NCI-H526 (cell line): ENCODE results near the gene SH3BP4.

Experiments used
- DNase-seq, 2 experiments: peaks; one replicate each; lab custom pipeline; 2025; lab: John Stamatoyannopoulos, UW

The SH3BP4 gene

DNA sequence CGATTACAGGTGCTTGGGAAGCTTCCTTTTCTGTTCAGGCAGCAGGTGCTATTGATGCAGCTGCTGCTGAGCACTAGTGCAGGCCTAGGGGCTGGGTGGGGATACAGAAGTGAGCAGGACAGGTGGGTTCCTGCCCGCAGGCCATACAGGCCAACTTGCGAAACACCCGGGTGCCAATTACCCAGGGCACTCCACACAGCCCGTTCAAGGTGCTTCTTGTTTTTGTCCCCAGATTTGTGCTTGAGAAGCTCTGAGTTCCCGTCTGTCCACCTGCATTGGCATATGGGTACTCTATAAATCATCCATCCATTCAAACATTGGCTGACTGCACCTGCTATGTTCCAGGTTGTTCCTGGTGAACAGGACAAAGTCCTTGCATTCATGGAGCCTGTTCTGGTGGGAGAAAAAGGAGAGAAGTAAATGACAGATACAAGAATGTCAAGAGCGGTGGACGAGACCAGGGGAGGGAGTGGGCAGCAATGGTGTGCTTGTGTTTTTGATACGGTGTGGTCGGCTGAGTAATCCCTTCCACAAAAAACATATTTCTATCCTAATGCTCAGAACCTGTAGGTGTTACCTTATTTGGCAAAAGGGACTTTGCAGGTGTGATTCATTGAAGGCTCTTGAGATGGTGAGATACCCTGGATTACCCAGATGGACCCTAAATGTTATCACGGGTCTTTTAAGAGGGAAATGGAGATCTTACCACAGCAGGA lies 31.4 kb downstream of the SH3BP4 start:
- DNase-seq, result peak; percentile 57 to 82

DNA sequence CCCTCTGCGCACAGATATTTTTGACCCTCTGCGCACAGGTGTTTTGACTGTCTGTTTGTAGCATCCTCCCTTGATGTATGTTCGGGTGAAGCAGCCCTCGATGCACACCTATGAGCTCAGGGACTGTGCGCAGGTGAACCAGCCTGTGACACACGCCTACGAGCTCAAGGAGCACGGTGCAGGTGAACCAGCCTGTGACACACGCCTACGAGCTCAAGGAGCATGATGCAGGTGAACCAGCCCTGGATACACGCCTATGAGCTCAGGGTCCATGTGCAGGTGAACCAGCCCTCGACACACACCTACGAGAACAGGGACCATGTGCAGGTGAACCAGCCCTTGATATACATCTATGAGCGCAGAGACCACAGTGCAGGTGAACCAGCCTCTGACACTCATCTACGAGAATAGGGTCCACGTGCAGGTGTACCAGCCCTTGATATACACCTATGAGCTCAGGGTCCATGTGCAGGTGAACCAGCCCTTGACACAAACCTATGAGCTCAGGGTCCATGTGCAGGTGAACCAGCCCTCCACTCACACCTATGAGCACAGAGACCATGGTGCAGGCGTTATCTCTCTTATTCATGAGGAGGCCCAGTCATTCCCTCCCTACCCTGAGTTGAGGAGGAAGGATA lies 33.9 kb downstream of the SH3BP4 start:
- DNase-seq, result no peak

DNA sequence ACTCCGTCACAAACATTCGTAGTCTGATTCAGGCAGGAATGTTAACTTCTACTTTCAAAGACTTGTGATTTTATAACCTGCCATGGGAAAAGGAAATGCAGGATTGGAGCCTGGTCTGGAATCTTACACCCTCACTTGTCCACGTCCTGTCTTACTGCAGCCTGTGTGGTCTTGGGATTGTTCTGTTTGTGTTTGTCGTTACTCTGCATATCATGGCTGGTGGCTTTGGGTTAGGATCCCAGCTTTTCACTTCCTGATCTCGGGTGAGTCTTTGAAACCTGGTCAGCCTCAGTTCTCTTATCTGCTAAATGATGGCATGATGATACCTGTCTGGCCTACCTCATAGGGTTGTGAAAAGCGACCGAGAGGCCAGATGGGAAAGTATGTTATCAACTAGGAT lies 34.6 kb downstream of the SH3BP4 start:
- DNase-seq, result no peak

DNA sequence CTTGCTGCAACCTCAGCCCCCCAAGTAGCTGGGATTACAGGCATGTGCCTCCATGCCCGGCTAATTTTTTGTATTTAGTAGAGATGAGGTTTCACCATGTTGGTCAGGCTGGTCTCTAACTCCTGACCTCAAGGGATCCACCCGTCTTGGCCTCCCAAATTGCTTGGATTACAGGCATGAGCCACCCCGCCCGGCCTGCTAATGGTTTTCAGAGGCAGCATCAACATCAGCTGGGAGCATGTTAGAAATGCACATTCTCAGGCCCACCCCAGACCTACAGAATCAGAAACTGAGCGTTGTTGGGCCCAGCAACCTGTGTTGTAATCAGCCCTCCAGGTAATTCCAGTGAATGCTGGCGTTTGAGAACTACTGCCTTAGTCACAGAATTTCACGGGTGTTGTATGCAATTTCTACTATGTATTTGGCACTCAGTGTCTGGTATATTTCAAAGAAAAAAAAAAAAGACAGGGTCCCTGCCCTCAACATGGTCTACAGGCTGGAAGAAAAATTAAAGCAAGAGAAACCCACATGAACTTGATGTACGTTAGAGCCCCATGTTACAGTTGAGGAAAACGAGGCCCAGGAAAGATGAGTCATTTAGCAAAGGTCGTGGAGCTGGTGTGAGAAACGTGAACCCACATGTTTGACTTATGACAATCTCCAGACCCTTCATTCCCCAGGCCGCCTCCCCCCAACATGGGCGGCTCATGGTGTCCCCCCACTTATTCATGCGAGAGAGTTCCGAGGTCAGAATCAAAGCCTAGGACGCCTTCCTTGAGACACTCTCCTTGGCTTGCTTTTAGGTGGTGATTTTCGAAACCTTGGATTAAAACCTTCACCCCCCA lies 35.3 kb downstream of the SH3BP4 start:
- DNase-seq, result no peak

DNA sequence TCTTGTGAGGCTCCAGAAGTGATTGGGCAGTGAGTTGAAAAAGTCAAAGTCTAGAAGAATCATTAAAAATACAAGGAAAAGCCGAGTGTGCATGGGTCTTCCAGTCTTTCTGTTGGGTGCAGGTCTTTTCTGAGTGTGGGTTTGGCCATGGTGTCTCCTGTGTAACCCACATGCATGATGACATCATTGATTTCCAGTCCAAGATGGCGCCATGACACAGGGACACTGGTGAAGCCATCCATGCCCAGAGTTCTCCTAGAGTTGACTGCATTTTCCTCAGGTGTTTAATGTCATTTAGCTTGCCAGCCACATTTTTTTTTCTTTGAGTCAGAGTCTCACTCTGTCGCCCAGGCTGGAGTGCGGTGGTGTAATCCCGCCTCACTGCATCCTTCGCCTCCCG lies 35.9 kb downstream of the SH3BP4 start:
- no peak for DNase-seq

DNA sequence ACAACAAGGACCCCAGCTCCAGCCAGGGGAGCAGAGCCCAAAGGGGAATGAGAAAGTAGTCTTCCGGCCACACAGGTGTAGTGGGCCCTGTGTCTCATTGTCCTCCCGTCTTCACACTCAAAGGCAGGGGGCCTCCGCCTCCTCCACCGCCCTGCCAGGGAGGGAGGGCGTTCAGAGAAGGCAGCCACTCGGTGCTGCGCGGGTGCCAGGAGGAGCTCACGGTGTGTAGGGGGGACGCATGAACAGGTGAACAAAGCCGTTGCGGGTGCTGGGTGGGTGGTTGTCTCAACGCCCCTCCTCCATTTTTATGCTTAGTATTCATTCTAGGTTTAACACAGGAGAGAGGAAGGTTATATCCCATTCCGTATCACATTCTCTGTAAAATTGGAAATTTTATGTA lies 36.7 kb downstream of the SH3BP4 start:
- DNase-seq, result no peak

DNA sequence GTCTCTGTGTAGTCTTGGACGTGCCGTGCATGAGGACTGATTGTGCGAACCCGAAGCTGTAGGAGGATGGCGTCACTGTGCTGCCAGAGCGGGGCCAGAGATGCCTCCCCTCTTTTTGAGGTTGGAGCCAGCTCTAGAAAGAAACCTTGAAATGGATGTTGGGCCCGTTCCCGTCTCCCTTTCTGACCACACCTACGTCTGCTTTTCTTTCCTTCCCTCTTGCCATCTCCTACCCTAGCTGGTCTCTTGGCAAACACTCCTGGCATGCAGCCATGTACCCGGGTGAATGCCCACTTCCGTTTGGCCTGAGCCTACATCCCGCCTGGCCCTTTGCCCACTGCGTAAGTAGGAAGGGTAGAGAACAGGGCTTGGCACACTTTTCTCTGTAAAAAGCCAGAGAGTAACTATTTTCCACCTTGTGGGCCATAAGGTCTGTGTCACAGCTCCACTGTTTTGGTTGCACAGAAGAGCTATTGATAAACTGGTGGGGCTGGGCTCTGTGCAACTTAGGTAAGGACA lies 37.4 kb downstream of the SH3BP4 start:
- DNase-seq, result no peak

DNA sequence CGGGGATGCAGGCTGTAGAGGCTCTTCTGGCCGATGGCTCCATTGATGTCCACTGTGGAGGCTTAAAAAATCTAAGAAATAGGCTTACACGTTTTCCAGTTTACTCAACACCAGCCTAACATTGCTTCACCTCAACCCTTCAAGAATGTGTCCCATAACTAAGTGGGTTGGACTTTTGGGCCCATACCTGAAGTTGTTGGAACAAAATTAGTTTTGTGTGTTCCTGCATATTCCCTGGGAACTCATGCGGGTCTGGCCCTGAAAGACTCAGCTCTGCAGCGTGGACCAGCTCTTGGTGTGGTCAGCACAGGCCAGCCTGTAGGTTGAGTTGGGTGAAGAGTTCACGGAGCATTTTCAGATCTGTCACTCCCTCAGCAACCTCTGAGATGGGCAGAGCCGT lies 38.5 kb downstream of the SH3BP4 start:
- DNase-seq, result no peak

DNA sequence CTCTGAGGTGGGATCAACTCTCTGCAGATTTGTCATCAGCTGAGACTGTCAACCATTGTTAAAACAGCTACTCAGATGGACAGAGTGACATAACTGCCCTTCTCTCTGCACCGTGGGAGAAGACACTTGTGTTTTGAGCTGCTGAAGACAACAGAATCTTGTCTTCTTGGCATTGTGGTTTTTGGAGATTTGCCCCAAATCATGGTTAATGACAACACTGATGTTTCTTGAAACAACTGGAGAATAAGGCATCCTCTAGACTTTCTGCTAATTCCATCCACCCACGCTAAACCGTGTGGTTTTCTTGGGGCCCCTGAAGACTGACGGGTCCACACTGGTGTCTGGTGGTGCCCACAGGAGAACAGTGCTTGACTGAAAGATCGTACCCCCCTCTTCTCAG lies 39.5 kb downstream of the SH3BP4 start:
- no peak for DNase-seq

DNA sequence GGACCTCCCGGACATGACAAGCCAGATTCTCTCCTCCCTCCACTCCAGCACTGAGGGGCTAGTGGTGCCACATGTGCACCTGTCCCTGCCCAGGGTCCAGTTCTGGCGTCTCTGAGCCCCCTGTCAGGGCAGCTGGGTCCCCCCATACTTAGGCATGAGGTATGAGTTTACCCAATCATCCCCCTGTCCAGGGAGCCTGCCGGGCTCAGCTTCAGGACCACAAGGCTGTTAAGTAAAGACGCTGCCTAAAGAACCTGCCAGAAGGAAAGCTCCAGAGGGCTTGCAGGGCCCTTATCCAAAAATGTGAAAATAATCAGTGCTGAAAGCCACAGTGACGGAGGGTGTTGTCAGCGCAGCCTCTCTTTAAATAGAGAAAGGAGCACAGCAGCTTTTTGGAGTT lies 40.0 kb downstream of the SH3BP4 start:
- no peak for DNase-seq

DNA sequence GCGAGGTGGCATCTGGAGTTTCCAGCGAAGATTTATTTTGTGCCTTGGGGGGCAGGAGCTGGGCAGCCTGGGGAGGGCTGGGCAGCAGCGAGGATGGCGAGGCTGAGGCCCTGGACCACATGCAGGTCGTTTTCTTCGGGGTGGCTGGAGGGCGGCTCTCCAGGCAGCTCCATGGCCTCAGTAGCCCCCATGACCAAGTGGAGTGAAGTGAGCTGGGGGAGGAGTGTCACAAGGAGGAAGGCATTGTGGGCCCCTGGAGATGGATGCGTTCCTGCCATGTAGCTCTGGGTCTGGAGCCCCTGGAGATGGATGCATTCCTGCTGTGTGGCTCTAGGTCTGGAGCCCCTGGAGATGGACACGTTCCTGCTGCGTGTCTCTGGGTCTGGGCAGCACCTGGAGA lies 40.4 kb downstream of the SH3BP4 start:
- no peak for DNase-seq

DNA sequence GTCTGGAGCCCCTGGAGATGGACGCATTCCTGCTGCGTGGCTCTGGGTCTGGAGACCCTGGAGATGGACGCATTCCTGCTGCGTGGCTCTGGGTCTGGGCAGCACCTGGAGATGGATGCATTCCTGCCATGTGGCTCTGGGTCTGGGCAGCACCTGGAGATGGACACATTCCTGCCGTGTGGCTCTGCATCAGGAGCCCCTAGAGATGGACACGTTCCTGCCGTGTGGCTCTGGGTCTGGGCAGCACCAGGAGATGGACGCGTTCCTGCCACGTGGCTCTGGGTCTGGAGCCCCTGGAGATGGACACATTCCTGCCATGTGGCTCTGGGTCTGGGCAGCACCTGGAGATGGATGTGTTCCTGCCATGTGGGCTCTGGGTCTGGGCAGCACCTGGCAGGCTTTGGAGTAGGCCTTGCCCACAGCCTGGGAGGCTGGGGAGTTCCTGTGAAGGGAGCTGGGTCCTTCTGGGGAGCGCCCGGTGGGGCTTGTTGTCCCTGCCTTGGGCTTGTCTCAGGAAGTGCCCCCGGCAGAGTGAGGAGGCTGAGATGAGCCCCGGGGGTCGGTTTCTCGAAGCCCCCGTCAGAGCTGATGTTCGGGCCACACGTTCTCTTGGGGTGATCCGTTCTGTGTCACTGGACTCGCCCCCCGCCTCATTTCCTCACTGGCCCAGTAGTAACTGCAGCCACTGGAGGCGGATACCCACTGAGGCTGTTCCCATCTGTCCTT lies 41.0 kb downstream of the SH3BP4 start:
- DNase-seq, result no peak

DNA sequence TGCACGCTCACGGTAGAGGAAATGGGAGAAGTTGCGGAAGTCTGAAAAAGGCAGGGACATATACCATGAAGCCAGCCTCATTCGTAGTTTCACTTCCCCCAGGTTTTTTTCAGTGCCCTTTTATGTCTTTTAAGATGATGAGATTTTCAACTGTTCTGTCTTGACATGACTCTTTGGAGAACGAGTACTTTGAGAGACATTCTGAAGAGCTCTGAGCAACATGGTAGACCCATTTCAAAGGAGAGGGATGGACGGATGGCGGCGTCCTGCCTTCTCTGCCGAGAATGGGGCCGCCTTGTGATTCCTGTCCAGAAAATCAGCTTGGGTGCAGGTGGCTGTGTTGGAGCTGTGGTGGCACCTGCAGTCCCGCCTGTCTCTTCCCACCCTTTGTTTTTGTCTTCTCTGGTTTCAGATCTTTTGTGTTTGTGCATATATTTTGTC lies 41.7 kb downstream of the SH3BP4 start:
- DNase-seq, result no peak

DNA sequence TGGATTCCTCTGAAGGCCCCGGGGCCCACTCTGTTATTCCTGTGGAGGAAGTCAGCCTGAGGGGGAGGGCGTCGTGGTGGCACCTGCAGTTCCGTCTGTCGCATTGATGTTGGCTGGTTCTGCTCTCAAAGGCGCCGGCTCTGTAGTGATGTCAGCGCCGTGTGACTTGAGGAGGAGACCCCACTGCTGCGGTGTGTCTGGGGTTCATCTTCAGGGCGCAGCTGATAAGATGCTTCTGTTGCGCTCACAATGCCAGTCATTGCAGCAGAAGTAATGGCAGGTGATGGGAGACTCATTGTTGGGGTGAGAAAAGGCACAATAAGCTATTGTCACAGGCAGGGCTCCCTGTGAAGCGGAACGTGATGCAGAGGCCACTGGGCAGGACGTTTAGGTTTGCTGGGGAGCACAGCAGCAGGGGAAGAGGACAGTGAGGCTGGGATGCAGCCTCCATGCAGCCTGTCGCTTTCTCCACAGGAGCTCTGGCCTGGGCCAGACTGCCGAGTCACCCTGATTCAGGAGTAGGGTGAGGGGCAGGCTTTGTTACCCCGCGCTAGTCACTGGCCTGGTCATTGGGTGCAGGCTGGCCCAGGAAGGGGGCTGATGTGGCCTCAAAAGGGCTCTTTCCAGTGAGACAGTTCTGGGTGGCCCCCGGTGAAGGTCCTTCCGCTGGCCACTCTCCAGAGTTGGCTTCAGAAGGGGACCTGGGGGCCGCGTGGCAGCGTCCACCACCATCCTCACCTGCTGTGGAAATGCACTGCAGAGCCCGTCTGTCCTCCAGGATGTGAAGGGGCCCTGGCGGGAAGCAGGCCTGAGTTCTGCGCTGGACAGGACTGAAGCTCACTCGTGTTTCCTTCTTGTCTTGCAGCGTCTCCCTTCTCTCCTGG lies 42.9 kb downstream of the SH3BP4 start:
- DNase-seq, result peak in 1 of 2 experiments; percentile 46

DNA sequence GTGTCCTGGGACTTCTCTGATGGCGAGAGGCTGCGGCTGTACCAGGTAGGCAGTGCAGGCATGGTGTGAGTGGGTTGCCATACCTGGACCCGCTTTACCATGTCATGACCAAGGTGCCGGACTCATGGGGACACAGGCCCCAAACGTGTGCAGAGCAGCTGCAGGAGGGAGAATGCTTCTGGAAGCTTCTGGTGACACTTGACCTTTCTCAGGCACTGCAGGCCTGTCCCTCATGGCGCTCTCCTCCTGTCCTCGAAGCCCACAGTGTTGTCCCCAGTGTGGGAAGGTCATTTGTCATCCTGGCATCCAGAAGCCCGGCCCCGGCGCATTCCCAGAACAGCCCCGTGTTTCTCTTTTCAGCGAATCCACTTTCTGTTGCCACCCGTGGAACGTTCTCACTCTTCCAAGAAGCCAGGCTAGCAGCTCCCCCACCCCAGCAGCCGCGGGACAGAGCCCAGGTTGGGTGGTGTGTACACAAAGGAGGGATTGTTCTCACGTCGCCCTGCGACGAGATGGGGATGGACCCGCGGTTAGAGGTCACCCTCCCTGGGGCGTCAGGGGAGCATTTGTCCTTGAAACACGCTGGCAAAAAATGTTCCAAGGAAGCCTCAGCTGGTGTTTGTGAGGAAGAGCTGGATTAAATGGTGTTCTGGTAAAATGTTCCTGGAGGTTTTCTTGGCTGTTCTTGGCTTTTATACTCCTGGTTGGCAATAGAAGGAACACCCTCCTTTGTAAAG lies 43.7 kb downstream of the SH3BP4 start:
- peak; percentile 46 to 79 for DNase-seq

DNA sequence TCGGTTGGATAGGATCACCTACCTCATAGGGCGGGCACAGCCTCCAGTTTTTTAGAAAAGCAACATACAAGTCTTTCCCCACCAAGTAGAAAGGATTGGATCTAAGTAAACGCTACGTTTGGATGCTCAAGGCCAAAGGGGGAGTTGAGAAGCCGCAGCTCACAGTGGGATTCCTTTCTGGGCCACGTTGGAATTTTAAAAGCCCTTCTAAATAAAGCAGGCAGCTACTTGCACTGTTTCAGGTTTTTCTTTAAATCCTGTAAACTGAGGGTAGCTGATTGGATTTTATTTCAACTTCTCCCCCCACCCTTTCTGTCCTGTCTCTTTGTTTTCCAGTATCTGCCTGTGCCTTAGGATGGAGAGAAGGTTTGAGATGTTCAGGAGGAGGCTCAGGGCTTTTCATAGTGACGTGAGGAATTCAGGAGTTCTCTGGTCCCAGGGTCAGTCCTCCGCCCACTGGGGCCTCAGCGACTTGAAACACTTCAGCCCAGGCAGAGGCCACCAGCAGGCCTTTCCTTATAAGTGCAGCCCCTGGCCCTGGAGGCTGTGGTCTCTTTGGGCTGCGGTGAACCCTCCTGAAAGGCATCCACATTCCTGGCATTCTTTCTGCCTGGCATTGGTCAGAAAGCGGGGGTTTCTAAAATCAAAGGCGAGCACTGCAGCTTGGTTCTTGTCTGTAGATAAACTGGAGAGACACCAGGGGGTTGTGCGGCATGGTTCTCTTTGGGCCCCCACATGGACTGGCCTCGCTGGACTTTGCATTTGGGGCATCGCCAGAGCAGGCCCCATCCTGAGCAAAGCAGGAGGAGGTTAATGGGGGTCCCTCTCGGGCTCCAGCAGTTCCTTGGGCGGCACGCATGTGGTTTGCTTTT lies 44.5 kb downstream of the SH3BP4 start:
- DNase-seq, result no peak

DNA sequence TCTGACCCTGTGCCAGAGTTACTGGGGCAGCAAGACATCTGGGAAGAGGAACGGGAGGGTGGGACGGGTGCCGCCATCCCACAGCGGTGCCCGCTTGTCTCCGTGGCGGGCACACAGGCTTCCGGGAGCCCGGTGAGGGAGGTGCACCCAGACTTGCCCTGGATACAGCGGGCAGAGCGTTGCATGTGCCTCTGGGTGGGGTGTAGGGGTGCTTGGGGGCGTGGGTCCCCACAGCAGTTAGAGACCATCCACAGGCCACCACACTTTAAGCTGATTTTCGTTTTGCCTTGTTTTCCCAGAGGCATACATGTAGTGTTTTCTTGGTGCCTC lies 45.1 kb downstream of the SH3BP4 start:
- no peak for DNase-seq

DNA sequence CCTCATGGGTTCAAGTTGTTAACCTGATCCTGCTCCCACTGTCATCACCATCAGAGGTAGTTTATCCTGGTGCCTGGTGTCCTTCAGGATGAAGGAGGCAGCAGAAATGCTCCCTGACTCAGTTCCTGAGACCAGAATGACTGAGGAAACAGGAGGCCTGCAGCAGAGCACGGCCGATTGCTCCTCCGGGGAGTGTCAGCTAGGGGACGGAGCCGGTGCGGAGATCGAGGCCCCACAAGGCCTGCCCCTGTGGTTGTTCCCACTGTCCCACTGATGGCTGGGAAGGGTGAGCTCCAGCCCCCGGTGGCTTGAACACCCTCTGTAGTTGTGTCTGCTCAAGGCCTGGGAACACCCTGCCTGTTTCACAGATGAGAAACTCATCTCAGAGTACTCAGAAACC lies 45.6 kb downstream of the SH3BP4 start:
- no peak for DNase-seq

DNA sequence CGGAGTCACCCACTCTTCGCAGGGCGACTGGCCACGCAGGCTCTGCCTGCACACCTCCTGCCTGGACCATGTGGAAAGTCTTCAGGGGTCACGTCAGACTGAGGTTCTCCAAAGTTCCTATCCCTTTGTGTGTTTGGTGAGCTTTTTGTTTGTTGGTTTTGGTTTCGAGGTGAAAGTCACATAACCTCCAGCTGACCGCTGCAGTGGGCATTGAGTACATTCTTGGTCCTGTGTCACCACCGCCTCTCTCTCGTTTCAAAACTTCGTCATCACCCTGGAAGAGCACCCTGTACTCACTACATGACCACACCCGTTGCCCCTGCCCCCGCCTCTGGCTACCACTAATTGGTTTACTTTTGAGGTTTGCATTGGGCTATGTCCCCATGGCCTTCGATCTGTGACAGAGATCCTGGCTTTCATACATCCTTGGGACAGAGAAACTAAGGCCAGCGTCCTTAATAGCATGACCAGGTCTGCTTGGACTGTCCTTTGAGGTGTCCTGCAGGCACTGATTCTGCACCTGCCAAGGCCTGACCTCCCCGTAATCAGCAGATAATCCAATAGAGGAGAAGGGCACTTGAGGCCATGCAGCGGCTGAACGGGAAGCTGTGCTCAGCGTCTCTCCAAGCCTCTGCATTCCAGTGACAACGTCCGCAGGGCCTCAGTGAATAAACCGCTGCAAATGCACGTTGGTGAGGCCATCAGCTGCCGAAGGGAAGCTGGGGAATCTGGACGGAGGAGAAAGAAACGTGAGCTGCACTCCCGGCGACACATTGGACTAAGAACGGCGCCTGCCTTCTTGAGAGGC lies 46.8 kb downstream of the SH3BP4 start:
- no peak for DNase-seq
